Neuronal stem cell (in vitro differentiated cells): ENCODE results near the gene MAST4.

ENCODE experiments used
- DNase-seq: peaks from one replicate; pipeline ENCODE4 v3.0.0-alpha.2; 2013; ENCODE audit warnings: low spot score
- H2AFZ ChIP-seq: one replicate; pipeline ENCODE4 v1.6.1; 2013; ENCODE audit warnings: mild to moderate bottlenecking, low read length, inconsistent platforms
- H2AK5ac ChIP-seq: 2 replicates; pipeline ENCODE4 v1.6.1; 2013; ENCODE audit warnings: low read depth, mild to moderate bottlenecking, inconsistent platforms, low read length, moderate library complexity, mixed read lengths
- H2BK120ac ChIP-seq: 2 replicates; pipeline ENCODE4 v1.6.1; 2013; ENCODE audit warnings: low read depth, mild to moderate bottlenecking, inconsistent platforms, low read length, moderate library complexity, mixed read lengths
- H2BK12ac ChIP-seq: one replicate; pipeline ENCODE4 v1.6.1; 2013; ENCODE audit warnings: low read length, inconsistent platforms
- H2BK15ac ChIP-seq: 2 replicates; pipeline ENCODE4 v1.6.1; 2013; ENCODE audit warnings: mild to moderate bottlenecking, low read length, inconsistent platforms, mixed read lengths
- H2BK5ac ChIP-seq: one replicate; pipeline ENCODE4 v1.6.1; 2013; ENCODE audit warnings: inconsistent platforms, mild to moderate bottlenecking, low read length, moderate library complexity
- H3K14ac ChIP-seq: one replicate; pipeline ENCODE4 v1.6.1; 2013; ENCODE audit warnings: low read length, inconsistent platforms
- H3K18ac ChIP-seq: 2 replicates; pipeline ENCODE4 v1.6.1; 2013; ENCODE audit warnings: low read length, inconsistent platforms
- H3K23ac ChIP-seq: 2 replicates; pipeline ENCODE4 v1.6.1; 2013; ENCODE audit warnings: low read depth, mild to moderate bottlenecking, mixed read lengths, low read length, inconsistent platforms; ENCODE audit not compliant: poor library complexity
- H3K27ac ChIP-seq: replicated peaks from 3 replicates; pipeline ENCODE4 v1.5.1; 2013; ENCODE audit warnings: low read length, inconsistent platforms
- H3K27me3 ChIP-seq, 3 experiments: 2 replicates each; pipeline ENCODE4 v1.6.1; 2013; ENCODE audit warnings: low read length in 3 of 3, mild to moderate bottlenecking in 2 of 3, inconsistent platforms in 1 of 3, low read depth in 1 of 3, mixed read lengths in 1 of 3, moderate library complexity in 1 of 3; ENCODE audit not compliant: control insufficient read depth in 3 of 3, insufficient read depth in 3 of 3
- H3K36me3 ChIP-seq, 2 donors: replicated peaks in 1 of 2; 2 replicates each; pipeline ENCODE4 v1.6.1; 2013; ENCODE audit warnings: low read length in 2 of 2; ENCODE audit not compliant: control insufficient read depth in 2 of 2, insufficient read depth in 2 of 2
- H3K4ac ChIP-seq: 2 replicates; pipeline ENCODE4 v1.6.1; 2013; ENCODE audit warnings: inconsistent platforms, mild to moderate bottlenecking, low read length, moderate library complexity
- H3K4me1 ChIP-seq, 2 donors: 1 replicate in 1 of 2; 2 replicates in 1 of 2; pipeline ENCODE4 v1.6.1; 2013; ENCODE audit warnings: low read length in 2 of 2, low read depth in 1 of 2; ENCODE audit not compliant: control insufficient read depth in 2 of 2, insufficient read depth in 1 of 2
- H3K4me2 ChIP-seq: one replicate; pipeline ENCODE4 v1.6.1; 2013; ENCODE audit warnings: mild to moderate bottlenecking, low read length, inconsistent platforms; ENCODE audit not compliant: insufficient read depth, poor library complexity, severe bottlenecking
- H3K4me3 ChIP-seq, 2 donors: 2 replicates each; pipeline ENCODE4 v1.5.1; 2013; ENCODE audit warnings: low read length in 2 of 2, mild to moderate bottlenecking in 2 of 2, inconsistent platforms in 1 of 2, moderate library complexity in 1 of 2
- H3K79me1 ChIP-seq: one replicate; pipeline ENCODE4 v1.6.1; 2013; ENCODE audit warnings: low read depth, mild to moderate bottlenecking, inconsistent platforms, low read length, moderate library complexity
- H3K9ac ChIP-seq: one replicate; pipeline ENCODE4 v1.6.1; 2013; ENCODE audit warnings: mild to moderate bottlenecking, low read depth, low read length, inconsistent platforms; ENCODE audit not compliant: poor library complexity
- H3K9me3 ChIP-seq, 2 donors: replicated peaks in 1 of 2; 2 replicates each; pipeline versions ENCODE3 to v1.6.1; 2013; ENCODE audit warnings: low read length in 2 of 2, mild to moderate bottlenecking in 2 of 2, inconsistent platforms in 1 of 2, low read depth in 1 of 2, mixed read lengths in 1 of 2, moderate library complexity in 1 of 2; ENCODE audit not compliant: control insufficient read depth in 2 of 2, insufficient read depth in 1 of 2
- H4K8ac ChIP-seq: one replicate; pipeline ENCODE4 v1.6.1; 2013; ENCODE audit warnings: low read depth, mild to moderate bottlenecking, inconsistent platforms, low read length, moderate library complexity
- H4K91ac ChIP-seq: one replicate; pipeline ENCODE4 v1.6.1; 2013; ENCODE audit warnings: low read length, low read depth, mild to moderate bottlenecking, inconsistent platforms; ENCODE audit not compliant: poor library complexity
- WGBS, 2 donors: extraction: QIAGEN DNeasy Blood & Tissue Kit; methylation state at CpG; one replicate each; pipeline ENCODE4 v1.1.7; 2013; ENCODE audit warnings: missing lambda C conversion rate in 2 of 2, mixed read lengths in 1 of 2; ENCODE audit not compliant: insufficient read length in 2 of 2, insufficient replicate concordance in 1 of 2; ENCODE audit errors: extremely low coverage in 2 of 2; 5-methylcytosine and 5-hydroxymethylcytosine counted together

Gene MAST4

DNA sequence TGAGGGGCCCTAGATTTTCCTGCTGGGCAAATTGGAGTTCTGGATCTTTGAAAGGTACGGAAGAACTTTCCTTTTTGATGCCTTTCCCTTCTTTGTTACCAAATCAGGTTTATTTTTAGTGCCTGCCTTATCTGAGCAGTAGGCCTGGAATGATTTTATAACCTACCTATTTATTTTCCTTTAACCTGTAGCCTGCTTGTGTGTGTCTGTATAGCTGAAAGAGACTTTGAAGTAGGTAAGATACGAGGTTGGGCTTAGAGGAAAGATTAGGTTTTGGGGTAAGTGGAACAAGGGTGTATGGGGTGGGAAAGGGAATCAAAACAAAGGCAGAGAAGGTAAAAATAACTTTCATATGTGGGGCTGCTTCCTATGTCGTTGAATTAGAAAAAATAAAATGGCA, 389.2 kb downstream of the MAST4 start:
- H2BK120ac ChIP-seq: no peak overlapping the region
- H3K27me3 ChIP-seq: no peaks in the 10 kb centered on the region
- no peak overlapping the region for H3K4me2 ChIP-seq
- H3K9me3 ChIP-seq: no peaks in the 10 kb centered on the region
- no peak overlapping the region for H3K14ac ChIP-seq
- H4K91ac ChIP-seq: no peak overlapping the region
- no peak overlapping the region for H3K4me3 ChIP-seq
- no peak overlapping the region for H2BK5ac ChIP-seq
- no peak overlapping the region for H3K9ac ChIP-seq
- H3K79me1 ChIP-seq: no peaks in the 10 kb centered on the region
- no peak overlapping the region for H2AFZ ChIP-seq
- DNase-seq: no peak
- no peak overlapping the region for H4K8ac ChIP-seq
- no peak overlapping the region for H3K18ac ChIP-seq
- H3K4me1 ChIP-seq: peaks cover 3 to 6% of the 10 kb centered on the region in 2 donors
- H3K36me3 ChIP-seq: no peaks in the 10 kb centered on the region
- H3K27ac ChIP-seq: no peak overlapping the region
- H2BK12ac ChIP-seq: no peak overlapping the region
- WGBS, 2 donors: no CpG with 5 or more reads among the region's 3 CpGs
- no peak overlapping the region for H2BK15ac ChIP-seq
- no peak overlapping the region for H3K4ac ChIP-seq
- no peak overlapping the region for H2AK5ac ChIP-seq
- no peak overlapping the region for H3K23ac ChIP-seq

DNA sequence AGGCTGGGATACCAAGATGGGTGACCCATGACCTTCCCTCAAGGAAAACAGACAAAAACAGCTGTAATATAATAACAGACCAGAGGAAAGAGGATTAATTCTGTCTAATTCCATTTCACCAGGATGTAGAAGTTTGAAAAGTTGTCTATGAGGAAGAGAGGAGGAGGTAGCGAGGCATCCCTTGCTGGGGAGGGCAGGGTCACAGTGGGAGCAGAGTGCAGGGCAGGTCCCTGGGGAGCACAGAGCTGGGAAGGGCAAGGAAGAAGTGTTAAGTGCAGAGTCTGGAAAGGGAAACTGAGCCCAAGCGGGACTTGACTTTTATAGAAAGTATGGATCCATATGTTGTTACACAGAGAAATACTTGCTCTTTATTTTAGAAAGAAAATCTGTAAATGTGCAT, 389.8 kb downstream of the MAST4 start:
- Histone ChIP-seq H3K14ac (no peak overlapping the region), H2BK15ac (no peak overlapping the region), H3K27me3 (no peaks in the 10 kb centered on the region), H3K79me1 (no peaks in the 10 kb centered on the region), H3K27ac (no peak overlapping the region), H3K36me3 (no peaks in the 10 kb centered on the region), H3K4me3 (no peak overlapping the region), H3K9me3 (no peaks in the 10 kb centered on the region), H2BK5ac (no peak overlapping the region), H2BK12ac (no peak overlapping the region), H3K4me2 (no peak overlapping the region), H3K4me1 (peaks cover 3 to 6% of the 10 kb centered on the region in 2 donors), H2BK120ac (no peak overlapping the region), H3K9ac (no peak overlapping the region), H4K91ac (no peak overlapping the region), H2AK5ac (no peak overlapping the region), H2AFZ (no peak overlapping the region), H4K8ac (no peak overlapping the region), H3K4ac (no peak overlapping the region), H3K18ac (no peak overlapping the region), H3K23ac (no peak overlapping the region)
- DNase-seq: no peak
- WGBS, 2 donors: no CpG with 5 or more reads among the region's 2 CpGs

- Histone ChIP-seq H2BK12ac (no peak overlapping the region), H3K4ac (no peak overlapping the region), H3K79me1 (no peaks in the 10 kb centered on the region), H3K14ac (no peak overlapping the region), H3K4me3 (no peak overlapping the region), H3K18ac (no peak overlapping the region), H3K27ac (no peak overlapping the region), H2BK120ac (no peak overlapping the region), H3K4me1 (peaks cover 3 to 6% of the 10 kb centered on the region in 2 donors), H2BK5ac (no peak overlapping the region), H3K9ac (no peak overlapping the region), H3K23ac (no peak overlapping the region), H2AFZ (no peak overlapping the region), H3K9me3 (no peaks in the 10 kb centered on the region), H2AK5ac (no peak overlapping the region), H3K36me3 (no peaks in the 10 kb centered on the region), H2BK15ac (no peak overlapping the region), H4K8ac (no peak overlapping the region), H3K4me2 (no peak overlapping the region), H4K91ac (no peak overlapping the region), H3K27me3 (no peaks in the 10 kb centered on the region)
- DNase-seq: no peak
- WGBS, 2 donors: no CpG with 5 or more reads among the region's 4 CpGs
Observed at GRCh38 chr5:66986534-66986933, 390.3 kb downstream of the MAST4 start.

DNA sequence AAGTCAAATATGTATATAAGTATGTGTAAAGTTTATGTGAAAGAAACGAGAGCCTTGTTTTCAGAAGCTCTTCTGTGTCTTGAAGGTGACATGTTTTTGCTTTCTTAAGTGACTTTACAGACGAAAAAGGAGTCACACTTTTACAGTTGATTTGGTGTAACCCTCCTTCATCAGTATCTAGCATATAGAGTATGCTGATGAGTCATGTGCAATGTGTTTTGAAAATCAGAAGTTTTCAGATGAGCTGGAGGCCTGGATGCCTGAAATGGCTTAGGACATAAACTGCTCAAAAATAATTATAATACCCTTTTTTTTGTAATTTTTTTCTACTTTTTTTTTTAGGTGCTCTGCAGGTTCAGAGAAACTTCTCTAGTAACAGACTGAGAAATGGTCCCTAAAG, 390.9 kb downstream of the MAST4 start:
- H3K4me2 ChIP-seq: no peak overlapping the region
- no peak for DNase-seq
- H3K36me3 ChIP-seq: no peaks in the 10 kb centered on the region
- H2AK5ac ChIP-seq: no peak overlapping the region
- H4K8ac ChIP-seq: no peak overlapping the region
- H3K9ac ChIP-seq: no peak overlapping the region
- 100% methylated on average over 1 of the region's 2 CpGs; no CpG with 5 or more reads in 1 of the 2 donors for WGBS, 2 donors
- no peak overlapping the region for H3K27ac ChIP-seq
- H2BK120ac ChIP-seq: no peak overlapping the region
- no peak overlapping the region for H3K14ac ChIP-seq
- no peaks in the 10 kb centered on the region for H3K9me3 ChIP-seq
- no peak overlapping the region for H3K4ac ChIP-seq
- H3K4me3 ChIP-seq: no peak overlapping the region
- no peak overlapping the region for H2BK5ac ChIP-seq
- H4K91ac ChIP-seq: no peak overlapping the region
- no peak overlapping the region for H2BK12ac ChIP-seq
- no peak overlapping the region for H3K23ac ChIP-seq
- no peaks in the 10 kb centered on the region for H3K79me1 ChIP-seq
- H3K18ac ChIP-seq: no peak overlapping the region
- no peak overlapping the region for H2AFZ ChIP-seq
- H2BK15ac ChIP-seq: no peak overlapping the region
- no peaks in the 10 kb centered on the region for H3K27me3 ChIP-seq
- H3K4me1 ChIP-seq: peaks cover 3 to 6% of the 10 kb centered on the region in 2 donors
